ENCODE data around the gene CTIF. TPM values are rescaled to one million over a fixed set of nuclear protein-coding genes. Genes with fewer than 3 reads are reported as not detected.

CTIF gene
- total RNA-seq, 1 experiment from 2014 or later = 5.0 TPM

GRCh38 chr18:48575301-48575657, 36.4 kb downstream of the CTIF start:
- DNase-seq (ENCODE audit: low spot score) = no peak

DNA sequence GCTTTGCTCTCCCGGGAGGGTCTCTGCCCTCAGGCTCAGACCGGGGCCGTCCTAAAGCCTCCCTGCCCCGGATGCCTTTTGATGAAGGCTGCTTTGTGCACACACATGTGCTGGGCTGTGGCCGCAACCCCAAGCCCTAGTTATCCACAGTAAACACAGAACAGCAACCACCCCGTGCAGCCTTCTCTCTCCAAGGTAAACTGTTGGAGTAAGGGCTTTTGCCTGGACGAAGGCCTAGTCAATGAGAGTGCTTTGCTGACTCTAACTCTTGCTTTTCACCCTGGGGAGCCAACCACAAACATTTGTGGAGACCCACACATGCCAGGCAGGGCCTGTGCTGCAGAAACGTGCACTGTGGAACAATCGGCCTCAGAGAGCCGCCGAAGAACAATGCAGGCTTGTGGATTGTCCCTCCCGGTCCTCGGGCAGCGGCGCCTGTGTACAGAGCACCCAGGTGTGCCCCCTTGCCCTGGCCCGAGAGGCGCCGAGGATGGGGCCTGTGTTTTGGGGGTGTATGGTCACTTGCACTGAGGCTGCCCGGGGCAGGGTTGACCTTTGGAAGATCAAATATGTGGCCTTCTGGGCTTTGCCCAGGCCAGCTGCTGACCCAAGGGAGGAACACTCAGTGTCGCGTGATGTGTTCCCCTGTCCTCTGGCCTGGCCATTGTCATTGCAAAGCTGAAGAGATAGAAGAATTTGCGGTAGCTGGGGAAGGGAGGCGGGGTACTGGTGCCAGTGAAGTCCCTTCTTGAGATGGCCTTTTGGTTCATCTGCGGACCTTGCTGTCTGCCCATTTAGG, 37.0 kb downstream of the CTIF start:
- no peak for DNase-seq (ENCODE audit: low spot score)

DNA sequence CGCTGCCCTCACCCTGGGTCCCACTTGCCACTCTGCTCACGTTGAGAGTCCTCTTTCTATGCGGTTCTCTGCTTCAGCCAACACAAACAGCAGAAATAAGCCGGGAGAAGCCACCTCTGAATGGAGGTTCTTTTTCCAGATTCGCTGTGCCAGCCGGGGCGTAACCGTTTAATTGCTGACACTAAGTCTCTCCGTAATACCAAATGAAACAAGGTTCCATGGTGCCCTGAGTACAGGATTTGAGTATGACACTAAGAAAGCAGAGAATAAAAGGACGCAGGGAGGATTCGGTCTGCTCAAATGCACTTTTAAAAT, 37.6 kb downstream of the CTIF start:
- DNase-seq (ENCODE audit: low spot score) = no peak

- no peak for DNase-seq (ENCODE audit: low spot score)
These were observed 38.8 kb downstream of the CTIF start for GRCh38 chr18:48577478-48578190.

DNA sequence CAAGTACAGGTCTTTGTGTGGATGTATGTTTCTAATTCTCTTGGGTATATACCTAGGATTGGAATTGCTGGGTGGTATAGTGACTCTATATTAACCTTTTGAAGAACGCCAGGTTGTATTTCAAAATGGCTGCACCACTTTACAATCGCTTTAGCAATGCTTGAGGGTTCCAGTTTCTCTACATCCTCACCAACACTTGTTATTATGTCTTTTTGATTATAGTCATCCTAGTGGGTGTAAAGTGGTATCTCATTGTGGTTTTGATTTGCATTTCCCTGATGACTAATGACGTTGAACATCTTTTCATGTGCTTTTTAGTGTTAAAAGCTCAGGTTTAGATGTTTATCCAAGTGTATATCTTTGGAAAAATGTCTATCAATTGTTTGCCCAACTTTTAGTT, 39.5 kb downstream of the CTIF start:
- no peak for DNase-seq (ENCODE audit: low spot score)

- DNase-seq (ENCODE audit: low spot score) = no peak
These were observed 41.2 kb downstream of the CTIF start for GRCh38 chr18:48580066-48580465.

DNA sequence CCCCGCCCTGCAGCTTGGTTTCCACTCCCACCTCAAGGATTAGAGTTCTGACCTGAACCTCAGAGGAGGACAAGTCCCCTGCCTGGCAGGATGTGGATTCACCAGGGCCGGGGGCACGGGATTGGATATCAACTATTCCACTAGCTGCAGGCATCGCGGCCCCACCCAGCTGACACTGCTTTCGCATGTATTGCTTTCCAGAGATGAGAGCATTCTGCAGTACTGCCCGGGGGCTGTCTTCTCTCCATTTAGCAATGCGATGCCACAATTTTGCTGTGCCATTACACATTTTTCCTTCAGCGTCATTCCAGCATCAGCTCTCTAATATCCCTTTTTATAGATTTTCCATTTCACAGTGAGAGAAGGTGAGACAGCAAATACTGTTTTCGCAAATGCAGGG, 42.0 kb downstream of the CTIF start:
- DNase-seq (ENCODE audit: low spot score) = no peak

DNA sequence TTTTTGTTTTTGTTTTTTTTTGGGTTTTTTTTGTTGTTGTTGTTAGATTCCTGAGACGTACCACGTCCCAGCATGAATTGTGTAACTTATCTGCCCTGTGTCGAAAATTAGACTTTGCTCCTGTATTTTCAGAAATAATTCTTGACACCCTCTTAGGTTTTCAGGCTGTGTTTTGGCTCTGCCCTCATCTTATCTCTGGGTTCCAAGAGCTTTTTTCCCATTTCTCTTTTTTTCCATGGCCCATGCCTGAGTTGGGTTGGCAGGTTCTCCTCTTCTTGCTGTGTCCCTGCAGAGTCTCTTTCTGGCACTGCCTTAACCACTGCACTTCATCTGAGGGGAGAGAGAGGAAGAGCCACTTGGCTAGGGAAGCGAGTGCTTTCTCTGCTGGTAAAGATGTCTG, 42.4 kb downstream of the CTIF start:
- DNase-seq (ENCODE audit: low spot score) = no peak

- no peak for DNase-seq (ENCODE audit: low spot score)
These were observed 43.1 kb downstream of the CTIF start for GRCh38 chr18:48581941-48582340.

DNA sequence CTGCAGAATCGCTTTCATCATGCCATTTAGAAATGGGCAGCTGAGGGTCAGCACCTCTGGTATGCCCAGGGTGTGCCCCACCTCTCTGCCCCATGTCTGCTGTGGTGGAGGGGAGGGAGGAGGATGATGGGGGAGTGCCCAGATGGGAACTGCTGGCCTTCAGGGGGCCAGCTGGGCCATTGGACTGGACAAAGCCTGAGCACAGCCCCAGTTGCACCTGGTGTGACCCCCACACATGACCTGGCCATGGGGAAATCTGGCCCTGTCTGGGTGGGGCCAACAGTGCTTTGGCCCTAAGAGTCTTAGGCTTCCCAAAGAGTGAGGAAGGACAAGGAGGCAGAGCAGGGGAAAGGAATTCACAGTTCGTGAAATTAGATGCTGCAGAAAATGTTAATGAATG, 44.1 kb downstream of the CTIF start:
- DNase-seq (ENCODE audit: low spot score) = no peak

DNA sequence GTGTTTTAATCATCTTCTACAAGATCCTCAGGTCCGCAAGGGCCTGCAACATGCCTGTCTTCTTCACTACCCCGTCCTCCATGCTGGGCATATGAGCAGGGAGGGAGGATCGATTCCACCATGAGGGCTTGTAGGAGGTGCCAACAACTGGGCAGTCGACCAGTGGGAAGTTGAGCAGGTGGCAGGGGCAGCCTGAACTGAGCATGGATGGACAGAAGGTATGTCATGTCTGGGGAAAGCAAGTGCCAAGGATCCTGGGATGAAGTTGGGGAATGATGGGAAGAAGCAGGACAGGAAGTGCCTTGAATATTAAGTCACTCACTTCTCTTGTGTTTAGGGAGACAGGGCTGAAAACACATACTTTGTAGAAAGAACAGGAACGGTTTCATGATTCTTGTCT, 44.7 kb downstream of the CTIF start:
- DNase-seq (ENCODE audit: low spot score) = no peak

DNA sequence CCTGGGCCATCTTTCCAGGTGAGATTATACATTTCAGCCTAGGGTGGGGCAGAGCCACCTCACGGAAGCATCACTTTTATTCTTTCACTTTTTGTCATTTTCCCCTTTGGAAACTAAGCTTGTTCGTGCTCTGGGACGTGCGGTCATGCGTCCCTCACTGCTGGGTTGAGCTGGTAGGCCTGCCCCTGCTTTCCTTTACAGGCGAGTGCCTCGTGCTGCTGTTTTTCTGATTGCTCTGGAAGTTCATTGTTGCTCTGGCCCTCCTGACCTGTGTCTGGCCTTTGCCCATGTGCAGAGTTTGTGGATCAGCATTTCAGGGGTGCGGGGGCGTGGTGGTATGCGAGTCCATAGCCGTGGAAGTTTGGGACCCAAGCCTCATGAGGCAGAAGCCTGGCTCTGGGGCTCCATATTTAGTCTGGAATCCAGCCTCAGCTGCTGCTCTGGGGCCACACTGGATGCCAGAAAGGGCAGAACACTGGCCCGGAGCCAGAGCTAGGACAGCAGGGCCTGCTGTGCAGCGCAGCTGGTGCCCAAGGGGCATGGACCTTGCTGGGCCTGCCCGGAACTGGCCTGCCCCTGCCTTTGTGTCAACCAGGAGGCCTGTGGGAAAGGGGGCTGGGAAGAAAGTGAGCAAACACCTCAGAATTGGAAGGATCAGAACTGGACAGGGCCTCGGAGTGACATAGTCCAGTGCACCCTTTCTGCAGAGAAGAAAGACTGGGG, 51.1 kb downstream of the CTIF start:
- no peak for DNase-seq (ENCODE audit: low spot score)

DNA sequence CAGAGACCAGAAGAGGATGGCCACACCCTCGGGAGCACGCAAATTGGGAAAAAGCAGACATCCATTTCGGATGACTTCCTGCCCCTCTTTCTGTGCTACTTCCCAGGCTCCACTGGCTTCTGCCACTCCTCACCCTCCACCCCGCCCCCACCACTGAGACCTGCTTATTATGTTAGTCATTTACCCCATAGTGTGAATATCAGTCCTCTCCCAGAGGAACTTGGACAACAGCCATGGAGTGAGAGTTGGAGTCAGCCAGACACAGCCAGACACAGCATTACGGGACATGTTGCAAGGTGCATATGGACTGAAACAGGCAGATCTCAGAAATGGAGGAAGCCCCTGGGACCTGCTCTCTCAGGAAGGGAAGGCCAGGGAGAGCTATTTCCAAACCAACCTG, 51.8 kb downstream of the CTIF start:
- peak; percentile 62 for DNase-seq (ENCODE audit: low spot score)

DNA sequence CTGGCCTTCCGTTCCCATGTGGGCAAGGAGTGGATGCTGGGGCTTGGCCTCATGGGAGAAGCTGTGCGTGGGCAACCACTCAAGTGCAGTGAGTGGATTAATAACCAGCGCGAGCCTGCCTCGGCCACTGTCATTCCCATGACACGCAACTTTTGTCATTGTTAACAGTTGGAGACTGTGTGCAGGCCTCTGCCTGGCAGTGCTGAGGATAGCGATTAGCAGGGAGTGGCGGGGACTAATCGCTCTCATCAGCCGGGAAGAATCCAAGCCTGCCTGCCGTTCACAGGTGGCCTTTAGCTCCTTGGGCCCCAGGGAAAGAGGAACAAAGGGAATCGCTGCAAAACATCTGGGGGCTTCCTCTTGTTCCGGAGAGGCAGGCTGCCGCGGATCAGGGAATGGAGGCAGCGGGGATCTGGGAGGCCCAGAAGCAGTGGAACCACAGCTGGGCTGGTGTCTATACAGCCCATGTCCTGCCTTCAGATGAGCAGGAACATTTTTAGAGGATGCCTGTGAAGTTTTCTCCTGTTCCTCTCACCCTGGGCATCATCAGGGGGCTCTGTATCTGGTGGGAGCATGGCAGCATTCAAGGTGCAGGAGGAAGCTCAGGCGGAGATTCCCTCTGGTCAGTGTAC, 53.8 kb downstream of the CTIF start:
- DNase-seq (ENCODE audit: low spot score) = no peak

DNA sequence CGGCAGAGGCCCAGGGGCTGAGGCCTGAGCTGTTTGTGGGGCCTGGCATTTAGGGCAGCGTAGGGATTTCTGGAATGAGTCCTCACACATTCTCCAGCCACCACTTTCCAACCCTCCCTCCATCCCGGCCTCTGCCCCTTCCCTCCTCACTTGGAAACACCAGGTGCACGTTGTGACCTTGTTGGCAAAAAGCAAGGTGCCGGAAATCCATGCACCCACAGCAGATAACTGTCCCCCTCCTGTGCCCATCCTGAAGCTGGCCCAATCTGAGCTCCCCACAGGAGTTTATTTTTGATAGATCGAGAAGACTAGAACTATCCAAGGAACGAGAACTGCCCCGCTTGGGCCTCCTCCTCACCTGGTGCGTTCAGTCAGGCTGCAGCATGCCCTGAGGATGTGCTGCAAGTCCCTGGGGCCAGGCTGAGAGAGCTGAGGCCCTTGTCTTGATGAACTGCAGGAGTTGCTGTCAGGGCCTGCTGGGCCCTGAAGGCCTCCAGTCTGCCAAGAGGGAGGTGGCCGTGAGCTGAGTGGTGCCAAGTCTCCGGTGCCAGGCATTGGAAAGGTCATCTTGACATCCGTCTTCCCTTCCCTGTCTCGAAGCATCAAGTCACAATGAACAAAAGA, 55.8 kb downstream of the CTIF start:
- DNase-seq (ENCODE audit: low spot score) = no peak

- no peak for DNase-seq (ENCODE audit: low spot score)
These were observed 56.9 kb downstream of the CTIF start for GRCh38 chr18:48595703-48596218.

DNA sequence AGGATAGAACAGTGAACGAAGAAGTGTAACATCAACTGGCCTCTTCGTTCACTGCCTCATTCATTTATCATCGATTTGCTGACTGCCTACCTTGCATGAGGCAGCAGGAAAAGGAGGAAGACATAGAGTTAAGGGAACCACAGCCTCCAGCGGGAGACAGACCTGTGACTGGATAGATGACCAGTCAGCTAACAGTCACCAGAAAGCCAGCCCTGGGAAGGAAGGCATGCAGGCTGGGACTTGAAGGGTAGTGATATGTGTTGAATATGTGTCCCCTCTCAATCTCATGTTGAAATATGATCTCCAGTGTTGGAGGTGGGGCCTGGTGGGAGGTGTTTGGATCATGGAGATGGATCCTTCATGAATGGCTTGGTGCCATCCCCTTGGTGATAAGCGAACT, 58.3 kb downstream of the CTIF start:
- no peak for DNase-seq (ENCODE audit: low spot score)

DNA sequence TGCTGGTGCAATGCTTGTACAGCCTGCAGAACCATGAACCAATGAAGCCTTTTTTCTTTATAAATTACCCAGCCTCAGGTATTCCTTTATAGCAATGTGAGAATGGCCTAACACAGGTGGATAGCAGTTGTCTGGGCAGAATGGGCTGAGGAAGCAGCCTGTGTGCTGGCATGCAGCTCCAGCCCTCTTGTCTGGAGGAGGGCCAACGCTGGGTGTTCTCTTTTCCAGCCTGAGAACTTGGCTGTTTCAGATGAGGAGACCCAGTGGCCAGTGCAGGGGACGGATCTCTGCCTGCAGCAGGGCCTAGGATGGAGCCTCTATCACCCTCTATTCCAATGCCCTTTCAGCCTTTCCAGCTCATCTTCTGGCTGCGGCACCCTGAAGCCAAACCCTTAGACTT, 58.8 kb downstream of the CTIF start:
- DNase-seq (ENCODE audit: low spot score) = no peak

DNA sequence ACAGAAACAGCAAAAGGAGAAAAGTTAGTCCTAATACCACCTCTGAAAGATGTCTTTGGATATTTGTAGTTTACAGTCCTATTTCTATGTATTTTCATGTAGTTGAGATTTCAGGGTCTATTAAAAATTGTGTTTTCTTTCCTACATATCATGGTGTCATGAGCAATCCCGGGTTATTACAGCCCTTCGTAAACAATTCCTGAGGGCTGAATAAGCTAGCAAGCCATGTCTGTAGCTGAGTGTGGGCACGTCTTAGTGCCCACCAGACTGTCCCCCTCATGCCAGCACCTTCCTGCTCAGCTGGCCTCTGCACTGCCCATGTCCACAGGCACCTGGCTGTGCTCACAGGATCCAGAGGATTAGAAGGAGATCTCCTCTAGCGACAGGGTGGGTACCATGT, 60.6 kb downstream of the CTIF start:
- DNase-seq (ENCODE audit: low spot score) = no peak

DNA sequence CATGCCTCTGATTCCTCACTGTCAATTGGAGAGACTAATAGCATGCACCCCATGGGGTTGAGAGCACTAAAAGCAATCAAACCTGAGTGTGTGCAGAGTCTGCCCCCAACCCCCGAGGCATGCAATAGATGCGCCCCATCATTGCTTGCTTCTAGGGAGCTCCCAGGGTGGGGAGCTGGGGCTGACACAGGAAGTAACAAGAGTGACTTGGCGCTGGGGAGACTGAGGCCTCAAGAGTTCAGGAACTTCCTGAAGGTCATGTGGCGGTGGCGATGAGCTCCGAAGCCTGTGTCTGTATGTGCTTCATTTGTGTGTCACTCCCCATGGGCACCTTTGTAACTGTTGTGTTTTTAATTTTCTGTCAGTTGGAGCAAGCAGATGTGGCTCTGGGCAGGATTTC, 61.2 kb downstream of the CTIF start:
- no peak for DNase-seq (ENCODE audit: low spot score)

- no peak for DNase-seq (ENCODE audit: low spot score)
These were observed 61.7 kb downstream of the CTIF start for GRCh38 chr18:48600456-48601090.

All from H4 (cell line).